Esophagus muscularis mucosa (tissue), 4 donors: ENCODE data around the gene SLC16A1. TPM values are rescaled to one million over a fixed set of nuclear protein-coding genes. Genes with fewer than 3 reads are reported as not detected.
A peak's percentile ranks its signal among the peaks of the same experiment; 100 is the strongest.
"Not testable (repeated sequence)": the region's sequence is repeated elsewhere in the genome, so short reads cannot be mapped to it uniquely, and the experiment has no call there.

Source experiments
- DNase-seq: peaks from one replicate; pipeline ENCODE4 v3.0.0-alpha.2; 2017; ENCODE audit errors: extremely low spot score
- H3K27ac ChIP-seq, 4 donors: fragments of 200-600 bp; sonication (generic); replicated peaks in 1 of 4; 1 replicate in 3 of 4; 2 replicates in 1 of 4; pipeline ENCODE4 v1.5.1; 2016 to 2019; ENCODE audit warnings: mild to moderate bottlenecking in 1 of 4
- H3K27me3 ChIP-seq, 4 donors: fragments of 200-600 bp; sonication (generic); one replicate each; pipeline versions ENCODE4 v1.5.1 to v1.6.0; 2016 to 2019
- H3K36me3 ChIP-seq, 4 donors: fragments of 200-600 bp; sonication (generic); one replicate each; pipeline ENCODE4 v1.5.1; 2016 to 2019
- H3K4me1 ChIP-seq, 4 donors: fragments of 200-600 bp; sonication (generic); one replicate each; pipeline ENCODE4 v1.5.1; 2016 to 2019
- H3K4me3 ChIP-seq, 4 donors: fragments of 200-600 bp; sonication (generic); 1 replicate in 2 of 4; 2 replicates in 2 of 4; pipeline ENCODE4 v1.5.1; 2016 to 2019; ENCODE audit warnings: mild to moderate bottlenecking in 4 of 4, moderate library complexity in 1 of 4
- H3K9me3 ChIP-seq, 4 donors: fragments of 200-600 bp; sonication (generic); 1 replicate in 3 of 4; 2 replicates in 1 of 4; pipeline ENCODE4 v1.5.1; 2016 to 2019
- EP300 ChIP-seq: sonication (generic); formaldehyde crosslinking; IDR thresholded peaks from one replicate; pipeline ENCODE4 v1.6.1; 2017; ENCODE audit warnings: antibody characterized with exemption
- POLR2A ChIP-seq: fragments of 450-650 bp; IDR thresholded peaks from one replicate; pipeline ENCODE4 v1.6.1; 2017; ENCODE audit warnings: antibody characterized with exemption, moderate library complexity, mild to moderate bottlenecking, low read depth
- POLR2AphosphoS5 ChIP-seq, 2 donors: sonication (generic); formaldehyde crosslinking; IDR thresholded peaks; one replicate each; pipeline ENCODE4 v1.6.1; 2017; ENCODE audit warnings: antibody characterized with exemption in 2 of 2
- WGBS: methylation state at CpG from one replicate; pipeline ENCODE4 v1.1.5; 2018; 5-methylcytosine and 5-hydroxymethylcytosine counted together
- intact Hi-C: fragments of 100-400 bp; cut with DNase I; formaldehyde crosslinking; loops from one replicate; pipeline ENCODE4 v1.15.1; 2023
- total RNA-seq, 4 donors: library from RNA; depleted of rRNA; stranded (reverse); fragments of >200 nt; gene quantifications; one replicate each; pipeline versions ENCODE4 v1.1.0 to v1.2.1, GENCODE V29; 2016
- TF ChIP-seq, protein P1 (sequence below), 3 experiments: fragments of 200-600 bp in 2 of 3; fragments of 450-650 bp in 1 of 3; sonication (generic) in 2 of 3; IDR thresholded peaks; one replicate each; pipeline ENCODE4 v1.5.1; 2017 to 2019; ENCODE audit warnings: antibody characterized with exemption in 3 of 3, mild to moderate bottlenecking in 2 of 3, moderate library complexity in 1 of 3

The SLC16A1 gene
- total RNA-seq, 4 donors from 2014 or later = 29.9 to 40.1 (median 33.7) TPM

DNA sequence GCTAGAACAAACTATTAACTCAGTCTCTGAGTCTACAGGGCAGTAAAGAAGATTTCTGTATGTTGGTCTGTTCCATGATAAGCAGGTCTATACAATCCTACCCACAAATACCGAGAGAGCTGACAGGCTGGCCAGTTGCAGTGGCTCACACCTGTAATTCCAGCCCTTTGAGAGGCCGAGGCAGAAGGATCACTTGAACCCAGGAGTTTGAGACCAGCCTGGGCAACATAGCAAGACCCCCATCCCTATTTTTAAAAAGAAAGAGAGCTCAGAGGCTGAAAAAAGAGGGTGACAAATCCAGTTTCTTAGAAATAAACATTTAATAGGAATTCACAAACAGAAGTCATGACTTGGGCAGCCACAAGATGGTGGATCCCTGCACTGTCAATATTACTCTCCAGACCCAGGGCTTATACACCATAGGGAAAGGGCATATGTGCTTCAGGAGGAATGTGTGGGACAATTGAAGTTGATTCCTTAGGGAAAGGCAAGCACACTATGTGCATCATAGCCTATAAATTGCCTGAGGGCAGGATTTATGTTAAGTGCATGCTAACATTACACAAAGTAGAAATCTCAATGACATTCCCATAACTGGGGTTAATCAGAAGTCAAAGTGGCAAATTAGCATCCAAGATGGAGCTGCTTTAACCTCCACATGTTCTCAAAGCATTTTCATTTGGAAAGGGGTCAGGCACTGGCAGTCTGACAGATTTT lies 66.8 kb downstream of the SLC16A1 start:
- 45% methylated on average over 2 of the region's 2 CpGs for WGBS

DNA sequence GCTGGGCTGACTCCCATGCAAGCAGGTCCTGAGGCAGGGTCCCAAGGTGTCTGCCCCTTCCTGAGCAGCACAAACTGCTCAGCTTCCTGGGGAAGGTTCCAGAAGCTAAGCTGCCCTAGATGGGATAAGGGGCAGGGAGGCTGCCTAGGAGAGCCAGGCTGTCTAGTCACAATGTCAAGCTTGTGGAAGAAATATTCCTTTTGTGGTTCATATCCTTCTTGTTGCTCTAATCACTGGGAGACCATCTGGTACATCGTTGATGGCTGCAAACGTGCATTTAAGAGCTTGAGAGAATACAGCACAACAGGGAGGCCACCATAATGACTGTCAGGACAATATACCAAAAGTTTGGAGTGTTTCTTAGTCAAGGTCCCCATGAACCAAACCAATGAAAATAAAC lies 67.4 kb downstream of the SLC16A1 start:
- 73% methylated on average over 2 of the region's 2 CpGs for WGBS
- intact Hi-C loops = no loop called here
- H3K27ac ChIP-seq = no peak overlapping the region
- no peak for TF ChIP-seq EP300
- TF ChIP-seq, protein P1, sequence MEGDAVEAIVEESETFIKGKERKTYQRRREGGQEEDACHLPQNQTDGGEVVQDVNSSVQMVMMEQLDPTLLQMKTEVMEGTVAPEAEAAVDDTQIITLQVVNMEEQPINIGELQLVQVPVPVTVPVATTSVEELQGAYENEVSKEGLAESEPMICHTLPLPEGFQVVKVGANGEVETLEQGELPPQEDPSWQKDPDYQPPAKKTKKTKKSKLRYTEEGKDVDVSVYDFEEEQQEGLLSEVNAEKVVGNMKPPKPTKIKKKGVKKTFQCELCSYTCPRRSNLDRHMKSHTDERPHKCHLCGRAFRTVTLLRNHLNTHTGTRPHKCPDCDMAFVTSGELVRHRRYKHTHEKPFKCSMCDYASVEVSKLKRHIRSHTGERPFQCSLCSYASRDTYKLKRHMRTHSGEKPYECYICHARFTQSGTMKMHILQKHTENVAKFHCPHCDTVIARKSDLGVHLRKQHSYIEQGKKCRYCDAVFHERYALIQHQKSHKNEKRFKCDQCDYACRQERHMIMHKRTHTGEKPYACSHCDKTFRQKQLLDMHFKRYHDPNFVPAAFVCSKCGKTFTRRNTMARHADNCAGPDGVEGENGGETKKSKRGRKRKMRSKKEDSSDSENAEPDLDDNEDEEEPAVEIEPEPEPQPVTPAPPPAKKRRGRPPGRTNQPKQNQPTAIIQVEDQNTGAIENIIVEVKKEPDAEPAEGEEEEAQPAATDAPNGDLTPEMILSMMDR (IDR thresholded peaks at IDR 0.05) = no peak
- TF ChIP-seq POLR2A = no peak
- H3K9me3 ChIP-seq = peaks cover 0 to 10% (median 6%) of the 10 kb centered on the region in 4 donors
- no peaks in the 10 kb centered on the region for H3K27me3 ChIP-seq
- H3K4me3 ChIP-seq = no peak overlapping the region
- no peak for DNase-seq
- no peaks in the 10 kb centered on the region for H3K4me1 ChIP-seq
- no peaks in the 10 kb centered on the region for H3K36me3 ChIP-seq

More for the DNA sequence above, 66.8 kb downstream of the SLC16A1 start:
- Histone ChIP-seq H3K9me3 (peaks cover 0 to 13% (median 9%) of the 10 kb centered on the region in 4 donors), H3K4me1 (no peaks in the 10 kb centered on the region), H3K27me3 (no peaks in the 10 kb centered on the region), H3K4me3 (no peak overlapping the region), H3K36me3 (no peaks in the 10 kb centered on the region), H3K27ac (no peak overlapping the region)
- TF ChIP-seq EP300 = no peak
- TF ChIP-seq, protein P1 (IDR thresholded peaks at IDR 0.05) = no peak
- no peak for TF ChIP-seq POLR2AphosphoS5 (IDR thresholded peaks at IDR 0.05)
- no peak for TF ChIP-seq POLR2A
- no peak for DNase-seq
- intact Hi-C loops = no loop called here

DNA sequence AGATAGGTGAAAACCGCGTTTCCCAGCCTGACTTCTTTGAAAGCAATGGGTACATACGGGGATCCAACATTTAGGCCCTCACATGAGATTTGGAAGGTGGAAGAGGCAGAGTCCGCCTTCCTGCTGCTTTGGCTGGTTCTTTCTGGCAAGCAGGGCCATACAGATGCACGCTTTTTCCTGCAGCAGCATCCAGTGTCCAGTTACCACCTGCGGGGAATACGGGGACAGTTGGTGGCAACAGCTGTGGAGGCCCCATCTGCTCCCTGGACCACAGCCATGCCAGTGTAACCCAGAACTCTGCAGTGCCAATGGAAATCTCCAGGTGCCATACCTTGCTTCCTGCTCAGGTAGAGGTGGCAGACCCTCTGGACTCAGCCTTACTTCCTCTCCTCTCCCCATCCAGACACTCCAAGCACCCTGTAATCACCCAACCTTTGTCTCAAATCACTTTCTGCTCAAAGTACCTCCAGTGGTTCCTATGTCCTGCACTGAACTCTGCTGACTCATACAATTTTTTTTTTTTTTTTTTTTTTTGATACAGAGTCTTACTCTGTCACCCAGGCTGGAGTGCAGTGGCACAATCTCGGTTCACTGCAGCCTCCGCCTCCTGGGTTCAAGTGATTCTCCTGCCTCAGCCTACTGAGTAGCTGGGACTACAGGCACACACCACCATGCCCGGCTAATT lies 68.3 kb downstream of the SLC16A1 start:
- H3K27ac ChIP-seq = no peak overlapping the region
- no peaks in the 10 kb centered on the region for H3K36me3 ChIP-seq
- no peaks in the 10 kb centered on the region for H3K27me3 ChIP-seq
- H3K4me1 ChIP-seq = peaks cover 0 to 3% (median 1%) of the 10 kb centered on the region in 4 donors
- no peak overlapping the region for H3K4me3 ChIP-seq
- DNase-seq = no peak
- TF ChIP-seq, protein P1 (IDR thresholded peaks at IDR 0.05) = no peak
- TF ChIP-seq POLR2AphosphoS5 (IDR thresholded peaks at IDR 0.05) (no peak), POLR2A (no peak), EP300 (no peak)
- 86% methylated on average over 6 of the region's 10 CpGs for WGBS
- intact Hi-C loops = no loop called here
- H3K9me3 ChIP-seq = peaks cover 0 to 3% (median under 1%) of the 10 kb centered on the region in 4 donors

DNA sequence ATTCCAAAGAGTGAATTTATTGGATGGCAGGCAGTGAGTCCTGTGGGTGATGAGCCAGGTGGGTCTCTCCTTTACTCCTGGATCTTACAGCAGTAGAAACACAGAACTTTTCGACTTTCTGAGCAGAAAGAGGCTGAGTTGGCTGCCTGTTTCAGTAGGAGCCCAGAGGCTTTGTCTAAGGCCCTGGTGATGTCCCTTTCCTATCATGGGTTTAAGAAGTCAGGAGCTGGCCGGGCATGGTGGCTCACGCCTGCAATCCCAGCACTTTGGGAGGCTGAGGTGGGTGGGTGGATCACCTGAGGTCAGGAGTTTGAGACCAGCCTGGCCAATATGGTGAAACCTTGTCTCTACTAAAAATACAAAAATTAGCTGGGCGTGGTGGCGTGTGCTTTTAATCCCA lies 71.0 kb downstream of the SLC16A1 start:
- not testable (repeated sequence) for DNase-seq, H3K9me3 ChIP-seq, H3K4me3 ChIP-seq, H3K36me3 ChIP-seq, H3K4me1 ChIP-seq, H3K27me3 ChIP-seq, H3K27ac ChIP-seq
- intact Hi-C loops = loop anchor here (5.0 kb wide), 1 partner anchor 72 kb away; the partner anchor contains the start of gene SLC16A1
- 89% methylated on average over 4 of the region's 5 CpGs for WGBS

DNA sequence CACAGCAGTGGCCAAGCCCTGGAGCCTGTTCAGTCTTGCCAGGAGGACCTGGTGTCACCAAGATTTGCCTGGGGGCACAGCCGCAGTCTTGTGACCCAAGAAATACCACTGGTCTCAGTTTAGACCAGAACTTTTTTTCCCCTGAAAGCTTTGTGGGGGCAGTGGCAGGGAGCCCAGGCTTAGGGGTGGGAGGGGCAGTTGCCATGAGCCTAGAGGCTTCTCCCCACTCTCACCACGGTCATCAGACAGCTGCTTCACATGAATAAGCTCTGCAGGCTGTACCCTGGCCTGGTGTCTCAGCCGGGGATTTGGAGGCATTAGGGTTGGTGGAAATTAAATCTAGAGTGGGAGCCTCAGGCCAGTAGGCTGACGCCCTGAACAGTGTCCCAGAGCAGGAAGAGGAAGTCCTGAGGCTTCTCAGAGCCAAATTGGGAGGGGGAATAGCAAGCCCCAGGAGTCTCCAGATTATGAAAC lies 73.7 kb downstream of the SLC16A1 start:
- Histone ChIP-seq H3K4me3 (no peak overlapping the region), H3K4me1 (peaks cover 3 to 10% (median 8%) of the 10 kb centered on the region in 4 donors), H3K9me3 (no peaks in the 10 kb centered on the region), H3K27ac (peak overlapping the region in 1 of 4 donors; percentile 7), H3K27me3 (no peaks in the 10 kb centered on the region), H3K36me3 (no peaks in the 10 kb centered on the region)
- 71% methylated on average over 2 of the region's 4 CpGs for WGBS
- TF ChIP-seq POLR2A = no peak
- TF ChIP-seq, protein P1 (IDR thresholded peaks at IDR 0.05) = no peak
- no peak for TF ChIP-seq POLR2AphosphoS5 (IDR thresholded peaks at IDR 0.05)
- TF ChIP-seq EP300 = no peak
- no peak for DNase-seq
- intact Hi-C loops = loop anchor here (5.0 kb wide), 1 partner anchor 75 kb away; the partner anchor contains the start of gene SLC16A1
